H1 (cell line): ENCODE data around the gene FLT1. TPM values are rescaled to one million over a fixed set of nuclear protein-coding genes. Genes with fewer than 3 reads are reported as not detected.

ENCODE experiments used
- CTCF ChIA-PET: fragments of 300-600 bp; sonication (Branson Sonifier 250); formaldehyde crosslinking; loops from one replicate; lab custom pipeline; 2021; ENCODE audit not compliant: partially characterized antibody; lab: Charles Lee
- POLR2A ChIA-PET: fragments of 300-600 bp; sonication (Branson Sonifier 250); formaldehyde crosslinking; loops from one replicate; lab custom pipeline; 2021; ENCODE audit warnings: inconsistent platforms; ENCODE audit not compliant: partially characterized antibody; lab: Charles Lee
- DNase-seq, 2 experiments: peaks; one replicate each; pipeline versions ENCODE4 v3.0.0 to v3.0.0-alpha.2; 2010 to 2022; ENCODE audit warnings: low spot score in 2 of 2, low read depth in 1 of 2, mixed read lengths in 1 of 2
- FAIRE-seq: peaks from 2 replicates; lab custom pipeline; 2011; peaks lifted over from hg19 to GRCh38; lab: Jason Lieb, UNC
- H2AFZ ChIP-seq: 2 replicates; pipeline ENCODE4 v1.8.1; 2012; ENCODE audit warnings: low read length, inconsistent platforms
- H2AK5ac ChIP-seq: 2 replicates; pipeline ENCODE4 v1.6.1; 2013; ENCODE audit warnings: low read depth, low read length
- H2BK120ac ChIP-seq: replicated peaks from 2 replicates; pipeline ENCODE3; 2013; ENCODE audit warnings: low read depth, low read length, inconsistent platforms
- H2BK12ac ChIP-seq: 2 replicates; pipeline ENCODE4 v1.6.1; 2013; ENCODE audit warnings: low read depth, low read length
- H2BK15ac ChIP-seq: 2 replicates; pipeline ENCODE4 v1.6.1; 2013; ENCODE audit warnings: low read length
- H2BK20ac ChIP-seq: 2 replicates; pipeline ENCODE4 v1.6.1; 2013; ENCODE audit warnings: low read length
- H2BK5ac ChIP-seq: 2 replicates; pipeline ENCODE4 v1.6.1; 2013; ENCODE audit warnings: low read depth, low read length
- H3K14ac ChIP-seq: 2 replicates; pipeline ENCODE4 v1.6.1; 2013; ENCODE audit warnings: inconsistent platforms; ENCODE audit not compliant: insufficient read length
- H3K18ac ChIP-seq: 2 replicates; pipeline ENCODE4 v1.6.1; 2013; ENCODE audit warnings: low read length; ENCODE audit errors: extremely low read depth
- H3K23ac ChIP-seq: 2 replicates; pipeline ENCODE4 v1.6.1; 2013; ENCODE audit warnings: inconsistent platforms; ENCODE audit not compliant: insufficient read length
- H3K23me2 ChIP-seq: 2 replicates; pipeline ENCODE4 v1.6.1; 2013; ENCODE audit warnings: low read depth, low read length
- H3K27ac ChIP-seq: 2 replicates; pipeline ENCODE4 v1.6.1; 2011; ENCODE audit warnings: low read depth, low read length, inconsistent platforms
- H3K27me3 ChIP-seq, 4 experiments: replicated peaks in 1 of 4; 1 replicate in 1 of 4; 2 replicates in 3 of 4; pipeline versions ENCODE4 v1.6.1 to v1.8.1; 2011 to 2013; ENCODE audit warnings: low read length in 3 of 4, mild to moderate bottlenecking in 3 of 4, inconsistent platforms in 2 of 4, mixed read lengths in 2 of 4, moderate library complexity in 1 of 4; ENCODE audit not compliant: control insufficient read depth in 3 of 4, insufficient read depth in 3 of 4; ENCODE audit errors: extremely low read depth in 1 of 4
- H3K36me3 ChIP-seq, 4 experiments: 2 replicates each; pipeline versions ENCODE4 v1.6.1 to v1.8.1; 2011 to 2013; ENCODE audit warnings: mild to moderate bottlenecking in 4 of 4, low read length in 3 of 4, moderate library complexity in 2 of 4, control low read depth in 1 of 4, inconsistent platforms in 1 of 4; ENCODE audit not compliant: insufficient read depth in 4 of 4, control insufficient read depth in 2 of 4
- H3K4ac ChIP-seq: replicated peaks from 2 replicates; pipeline ENCODE3; 2013; ENCODE audit warnings: low read length, low read depth, mixed read lengths, inconsistent platforms; ENCODE audit not compliant: insufficient read length
- H3K4me1 ChIP-seq, 4 experiments: replicated peaks in 1 of 4; 1 replicate in 1 of 4; 2 replicates in 3 of 4; pipeline versions ENCODE4 v1.6.1 to v1.8.1; 2011 to 2013; ENCODE audit warnings: low read length in 3 of 4, inconsistent platforms in 2 of 4, mixed read lengths in 1 of 4; ENCODE audit not compliant: insufficient read depth in 4 of 4, control insufficient read depth in 3 of 4
- H3K4me2 ChIP-seq, 2 experiments: 2 replicates each; pipeline versions ENCODE4 v1.6.1 to v1.8.1; 2011 to 2013; ENCODE audit warnings: low read depth in 2 of 2, low read length in 2 of 2, control low read depth in 1 of 2, inconsistent platforms in 1 of 2, mild to moderate bottlenecking in 1 of 2; ENCODE audit not compliant: insufficient read depth in 1 of 2
- H3K4me3 ChIP-seq, 4 experiments: fragments of 200-600, 300-600 bp in 1 of 4; sonication (generic), shearing (Covaris generic), sonication (Bioruptor Twin) in 1 of 4; 2 replicates each; pipeline versions ENCODE4 v1.5.1 to v1.8.1; 2011 to 2016; ENCODE audit warnings: low read length in 4 of 4, low read depth in 3 of 4, control low read depth in 2 of 4, inconsistent platforms in 2 of 4, mild to moderate bottlenecking in 2 of 4, mixed read lengths in 1 of 4, moderate library complexity in 1 of 4; ENCODE audit not compliant: insufficient read depth in 2 of 4; ENCODE audit errors: extremely low read depth in 1 of 4
- H3K56ac ChIP-seq: replicated peaks from 2 replicates; pipeline ENCODE3; 2013; ENCODE audit warnings: low read depth, mild to moderate bottlenecking, mixed read lengths, low read length, inconsistent platforms; ENCODE audit not compliant: insufficient read length
- H3K79me1 ChIP-seq: 2 replicates; pipeline ENCODE4 v1.6.1; 2013; ENCODE audit warnings: low read depth, low read length, control low read depth
- H3K79me2 ChIP-seq, 2 experiments: 2 replicates each; pipeline versions ENCODE4 v1.6.1 to v1.8.1; 2012 to 2013; ENCODE audit warnings: low read length in 2 of 2, mild to moderate bottlenecking in 2 of 2, inconsistent platforms in 1 of 2; ENCODE audit not compliant: insufficient read depth in 2 of 2, control insufficient read depth in 1 of 2
- H3K9ac ChIP-seq, 4 experiments: replicated peaks in 1 of 4; 1 replicate in 1 of 4; 2 replicates in 3 of 4; pipeline versions ENCODE4 v1.6.1 to v1.8.1; 2011 to 2013; ENCODE audit warnings: low read depth in 3 of 4, low read length in 3 of 4, control low read depth in 2 of 4, mild to moderate bottlenecking in 2 of 4, moderate library complexity in 2 of 4, inconsistent platforms in 1 of 4; ENCODE audit errors: extremely low read depth in 1 of 4
- H3K9me3 ChIP-seq, 2 experiments: 2 replicates each; pipeline versions ENCODE4 v1.6.1 to v1.8.1; 2012 to 2013; ENCODE audit warnings: mild to moderate bottlenecking in 2 of 2, moderate library complexity in 2 of 2, control low read depth in 1 of 2, inconsistent platforms in 1 of 2, low read depth in 1 of 2, low read length in 1 of 2, mixed read lengths in 1 of 2; ENCODE audit not compliant: insufficient read depth in 2 of 2
- H4K20me1 ChIP-seq, 2 experiments: replicated peaks in 1 of 2; 2 replicates each; pipeline versions ENCODE3 to v1.8.1; 2011 to 2013; ENCODE audit warnings: inconsistent platforms in 2 of 2, low read length in 2 of 2, mild to moderate bottlenecking in 1 of 2; ENCODE audit not compliant: insufficient read depth in 2 of 2, control insufficient read depth in 1 of 2
- H4K5ac ChIP-seq: 2 replicates; pipeline ENCODE4 v1.6.1; 2013; ENCODE audit warnings: low read length, low read depth, mixed read lengths, inconsistent platforms; ENCODE audit not compliant: insufficient read length
- H4K8ac ChIP-seq: 2 replicates; pipeline ENCODE4 v1.8.0; 2013; ENCODE audit warnings: mild to moderate bottlenecking, moderate library complexity, low read length, inconsistent platforms; ENCODE audit not compliant: insufficient read depth; ENCODE audit errors: extremely low read depth
- H4K91ac ChIP-seq: replicated peaks from 2 replicates; pipeline ENCODE3; 2013; ENCODE audit warnings: low read length, mixed read lengths, inconsistent platforms; ENCODE audit not compliant: insufficient read length
- GTF2F1 ChIP-seq: IDR thresholded peaks from 2 replicates; pipeline ENCODE4 v1.6.1; 2012; ENCODE audit warnings: low read depth, low read length, improper control_type of control experiment, borderline replicate concordance
- KDM4A ChIP-seq: IDR thresholded peaks from one replicate; pipeline ENCODE4 v1.7.1; 2012; ENCODE audit warnings: low read depth, mild to moderate bottlenecking, moderate library complexity, low read length, inconsistent platforms; ENCODE audit not compliant: severe bottlenecking
- KDM5A ChIP-seq: fragments of 200-600 bp; IDR thresholded peaks from 2 replicates; pipeline ENCODE4 v1.7.1; 2012; ENCODE audit warnings: mild to moderate bottlenecking, low read length, inconsistent platforms, mixed read lengths
- POLR2AphosphoS5 ChIP-seq: IDR thresholded peaks from 2 replicates; pipeline ENCODE4 v1.6.1; 2011; ENCODE audit warnings: low read depth, low read length
- RFX5 ChIP-seq: IDR thresholded peaks from 2 replicates; pipeline ENCODE4 v1.6.1; 2011; ENCODE audit warnings: low read depth, low read length, improper control_type of control experiment, borderline replicate concordance
- RNF2 ChIP-seq: fragments of 200-900, 300-1000 bp; sonication (generic); IDR thresholded peaks from 2 replicates; pipeline ENCODE4 v1.7.1; 2016; ENCODE audit warnings: borderline replicate concordance, low read depth, mild to moderate bottlenecking, antibody characterized with exemption, low read length; ENCODE audit not compliant: poor library complexity, severe bottlenecking; ENCODE audit errors: missing control alignments
- SIRT6 ChIP-seq: IDR thresholded peaks from one replicate; pipeline ENCODE4 v1.7.1; 2012; ENCODE audit warnings: low read length, inconsistent platforms
- SIX5 ChIP-seq: IDR thresholded peaks from 2 replicates; pipeline ENCODE4 v1.6.1; 2011; ENCODE audit warnings: mild to moderate bottlenecking, low read depth, low read length
- SP1 ChIP-seq: IDR thresholded peaks from 2 replicates; pipeline ENCODE4 v1.6.1; 2011; ENCODE audit warnings: low read depth, low read length
- SRF ChIP-seq: IDR thresholded peaks from 2 replicates; pipeline ENCODE4 v1.6.1; 2011; ENCODE audit warnings: mild to moderate bottlenecking, low read depth, low read length, moderate library complexity
- TAF7 ChIP-seq: optimal IDR thresholded peaks from 2 replicates; pipeline ENCODE3; 2011; ENCODE audit warnings: low read depth, mild to moderate bottlenecking, inconsistent platforms, low read length, moderate library complexity, borderline replicate concordance
- TCF12 ChIP-seq: IDR thresholded peaks from 2 replicates; pipeline ENCODE4 v1.6.1; 2011; ENCODE audit warnings: low read depth, mild to moderate bottlenecking, low read length
- YY1 ChIP-seq: IDR thresholded peaks from 2 replicates; pipeline ENCODE4 v1.6.1; 2011; ENCODE audit warnings: low read depth, mild to moderate bottlenecking, low read length
- WGBS, 2 experiments: shearing (Covaris generic) in 1 of 2; methylation state at CpG; one replicate each; pipeline versions ENCODE4 v1.1.6 to v1.1.7; 2013 to 2015; ENCODE audit warnings: low lambda C conversion rate in 2 of 2, mixed read lengths in 2 of 2, inconsistent platforms in 1 of 2, low coverage in 1 of 2, missing lambda C conversion rate in 1 of 2; ENCODE audit not compliant: insufficient replicate concordance in 2 of 2, insufficient coverage in 1 of 2, insufficient read length in 1 of 2; ENCODE audit errors: extremely low coverage in 1 of 2, missing lambda C conversion rate in 1 of 2; 5-methylcytosine and 5-hydroxymethylcytosine counted together
- polyA plus RNA-seq, 7 experiments: library from polyadenylated mRNA; depleted of rRNA in 3 of 7; stranded (reverse) in 5 of 7; unstranded in 2 of 7; fragments of >200 nt in 5 of 7; fragments of 200-250 nt in 2 of 7; gene quantifications; 1 replicate in 5 of 7; 2 replicates in 1 of 7; 4 replicates in 1 of 7; pipeline versions ENCODE4 v1.2.1 to v1.2.3, GENCODE V29; 2011 to 2013; ENCODE audit warnings: missing spikeins in 2 of 7, mixed read lengths in 2 of 7
- total RNA-seq: library from RNA; stranded (reverse); fragmentation: NEBNext Ultra II Directional; extraction: Animal tissue kit (Norgen Biotek cat#: 25700); gene quantifications from 2 replicates; pipeline ENCODE4 v1.2.1, GENCODE V29; 2021
- TF ChIP-seq, protein P1 (sequence below): IDR thresholded peaks from 2 replicates; pipeline ENCODE4 v1.6.1; 2011; ENCODE audit warnings: low read length, improper control_type of control experiment

The FLT1 gene
- total and polyA plus RNA-seq, 2 of the 8 experiments (the other 6 are each of a cell fraction or from before 2014, with no cell fraction given): 19.7 to 90.2 TPM

DNA sequence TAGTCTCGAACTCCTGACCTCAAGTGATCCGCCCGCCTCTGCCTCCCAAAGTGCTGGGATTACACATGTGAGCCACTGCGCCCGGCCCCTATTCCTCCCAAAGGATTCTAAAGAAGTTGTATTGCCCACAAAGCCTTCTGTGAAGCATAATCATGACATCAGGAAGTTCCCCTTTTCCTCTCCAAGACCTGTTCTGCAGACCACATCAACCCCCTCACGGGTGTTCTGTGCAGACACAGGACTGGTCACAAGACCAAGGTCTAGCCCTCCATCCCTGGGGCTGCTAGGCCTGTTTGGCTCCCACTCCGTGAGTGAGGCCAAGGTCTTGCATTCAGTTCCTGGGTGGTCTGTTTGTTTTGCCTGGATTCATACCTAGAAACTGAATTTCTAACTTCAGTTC, 178.1 kb downstream of the FLT1 start:
- ChIA-PET CTCF (interaction anchor here (1.2 to 2.0 kb wide), 3 partner anchors 8 to 217 kb away, joined by 3 to 6 read pairs (median 4); no protein-coding TSS in a partner anchor), POLR2A (no interaction called here)
- H4K91ac ChIP-seq: no peak overlapping the region
- H3K14ac ChIP-seq: no peak overlapping the region
- H2BK5ac ChIP-seq: no peak overlapping the region
- H2AK5ac ChIP-seq: no peak overlapping the region
- H3K4me3 ChIP-seq: no peak overlapping the region
- H3K4me2 ChIP-seq: no peak overlapping the region
- no peak overlapping the region for H4K5ac ChIP-seq
- no peaks in the 10 kb centered on the region for H3K23me2 ChIP-seq
- H4K8ac ChIP-seq: no peak overlapping the region
- peaks cover 0 to 15% (median 3%) of the 10 kb centered on the region in 4 experiments; a peak in 5 of 8 replicates for H3K36me3 ChIP-seq
- no peak overlapping the region for H3K23ac ChIP-seq
- 99% methylated on average over 7 of the region's 7 CpGs; no CpG with 5 or more reads in 1 of the 2 experiments for WGBS, 2 experiments
- H3K27me3 ChIP-seq: no peaks in the 10 kb centered on the region
- H2BK120ac ChIP-seq: no peak overlapping the region
- H3K4ac ChIP-seq: no peak overlapping the region
- no peak overlapping the region for H3K27ac ChIP-seq
- H4K20me1 ChIP-seq: peaks cover 0 to 2% of the 10 kb centered on the region in 2 experiments
- FAIRE-seq: no peak
- no peaks in the 10 kb centered on the region for H3K79me1 ChIP-seq
- no peak overlapping the region for H3K18ac ChIP-seq
- no peak overlapping the region for H2BK15ac ChIP-seq
- no peak overlapping the region for H2AFZ ChIP-seq
- no peak for DNase-seq
- no peak overlapping the region for H3K56ac ChIP-seq
- H2BK12ac ChIP-seq: no peak overlapping the region
- no peak overlapping the region for H2BK20ac ChIP-seq
- H3K9ac ChIP-seq: no peak overlapping the region
- H3K4me1 ChIP-seq: 0 out of 7 replicates have a peak, but pooled peaks cover 0 to 4% (median 0%) of the 10 kb centered on the region in 4 experiments
- H3K79me2 ChIP-seq: no peaks in the 10 kb centered on the region
- H3K9me3 ChIP-seq: no peaks in the 10 kb centered on the region
- TF ChIP-seq SRF (no peak), YY1 (no peak), SP1 (no peak), SIRT6 (no peak), KDM4A (no peak), RNF2 (no peak), POLR2AphosphoS5 (no peak), SIX5 (no peak), TAF7 (no peak), TCF12 (no peak), KDM5A (no peak), GTF2F1 (no peak), RFX5 (no peak)
- TF ChIP-seq, protein P1, sequence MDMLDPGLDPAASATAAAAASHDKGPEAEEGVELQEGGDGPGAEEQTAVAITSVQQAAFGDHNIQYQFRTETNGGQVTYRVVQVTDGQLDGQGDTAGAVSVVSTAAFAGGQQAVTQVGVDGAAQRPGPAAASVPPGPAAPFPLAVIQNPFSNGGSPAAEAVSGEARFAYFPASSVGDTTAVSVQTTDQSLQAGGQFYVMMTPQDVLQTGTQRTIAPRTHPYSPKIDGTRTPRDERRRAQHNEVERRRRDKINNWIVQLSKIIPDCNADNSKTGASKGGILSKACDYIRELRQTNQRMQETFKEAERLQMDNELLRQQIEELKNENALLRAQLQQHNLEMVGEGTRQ: no peak
